ENCODE measurements around the gene KIRREL1. TPM values are rescaled to one million over a fixed set of nuclear protein-coding genes. Genes with fewer than 3 reads are reported as not detected.

KIRREL1 gene
- total and polyA plus RNA-seq, 2 donors (not counting 1 experiment from before 2014, with no cell fraction given): 55.5 to 123 TPM

DNA sequence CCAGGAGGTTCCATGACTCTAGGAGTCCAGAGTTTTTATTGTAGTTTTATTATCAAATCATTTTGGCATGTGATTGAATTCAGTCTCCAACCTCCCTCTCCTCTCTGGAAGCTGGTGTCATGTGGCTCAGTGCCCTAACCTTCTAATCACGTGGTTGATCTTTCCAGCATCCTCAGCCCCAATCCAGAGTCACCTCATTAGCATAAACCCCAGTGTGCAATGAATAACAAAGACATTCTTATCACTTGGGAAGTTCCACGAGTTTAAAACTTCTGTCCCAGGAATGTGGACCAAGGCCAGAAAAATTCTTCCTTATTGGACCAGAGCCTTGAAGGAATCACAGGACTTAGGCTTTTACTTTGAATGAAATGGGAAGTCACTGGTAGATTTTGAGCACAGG, 52.2 kb downstream of the KIRREL1 start:
- peak; percentile 59 to 91 for DNase-seq (ENCODE audit: low read depth in 2 of 2)
- no peaks in the 10 kb centered on the region for H3K9me3 ChIP-seq (ENCODE audit: control insufficient read depth, insufficient read depth, low read depth, low read length)
- no peaks in the 10 kb centered on the region for H3K27me3 ChIP-seq (ENCODE audit: control insufficient read depth, insufficient read depth, low read length)
- H2AFZ ChIP-seq (ENCODE audit: low read length): no peak overlapping the region
- TF ChIP-seq EZH2 (IDR thresholded peaks at IDR 0.05; ENCODE audit: low read length, missing control alignments): no peak
- TF ChIP-seq, protein P1, sequence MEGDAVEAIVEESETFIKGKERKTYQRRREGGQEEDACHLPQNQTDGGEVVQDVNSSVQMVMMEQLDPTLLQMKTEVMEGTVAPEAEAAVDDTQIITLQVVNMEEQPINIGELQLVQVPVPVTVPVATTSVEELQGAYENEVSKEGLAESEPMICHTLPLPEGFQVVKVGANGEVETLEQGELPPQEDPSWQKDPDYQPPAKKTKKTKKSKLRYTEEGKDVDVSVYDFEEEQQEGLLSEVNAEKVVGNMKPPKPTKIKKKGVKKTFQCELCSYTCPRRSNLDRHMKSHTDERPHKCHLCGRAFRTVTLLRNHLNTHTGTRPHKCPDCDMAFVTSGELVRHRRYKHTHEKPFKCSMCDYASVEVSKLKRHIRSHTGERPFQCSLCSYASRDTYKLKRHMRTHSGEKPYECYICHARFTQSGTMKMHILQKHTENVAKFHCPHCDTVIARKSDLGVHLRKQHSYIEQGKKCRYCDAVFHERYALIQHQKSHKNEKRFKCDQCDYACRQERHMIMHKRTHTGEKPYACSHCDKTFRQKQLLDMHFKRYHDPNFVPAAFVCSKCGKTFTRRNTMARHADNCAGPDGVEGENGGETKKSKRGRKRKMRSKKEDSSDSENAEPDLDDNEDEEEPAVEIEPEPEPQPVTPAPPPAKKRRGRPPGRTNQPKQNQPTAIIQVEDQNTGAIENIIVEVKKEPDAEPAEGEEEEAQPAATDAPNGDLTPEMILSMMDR (conservative IDR thresholded peaks at IDR 0.05 in 1 of 2, IDR thresholded peaks at IDR 0.05 in 1 of 2; ENCODE audit: low read depth in 1 of 2, low read length in 2 of 2): no peak
- H3K9ac ChIP-seq (ENCODE audit: insufficient read depth, low read length): no peak overlapping the region
- H3K36me3 ChIP-seq (ENCODE audit: control insufficient read depth, insufficient read depth, low read length): no peaks in the 10 kb centered on the region
- peaks cover 69% of the 10 kb centered on the region for H3K79me2 ChIP-seq (ENCODE audit: control insufficient read depth, insufficient read depth, low read length)
- no peak overlapping the region for H3K27ac ChIP-seq (ENCODE audit: insufficient read depth, low read length)
- H3K4me1 ChIP-seq (ENCODE audit: control insufficient read depth, extremely low read depth, insufficient read depth, low read length): peaks cover 11% of the 10 kb centered on the region
- H4K20me1 ChIP-seq (ENCODE audit: control insufficient read depth, extremely low read depth, insufficient read depth, low read length): peaks cover 2% of the 10 kb centered on the region
- no peak overlapping the region for H3K4me2 ChIP-seq (ENCODE audit: extremely low read depth, insufficient read depth, low read length)
- H3K4me3 ChIP-seq (replicated peaks in 1 of 4; ENCODE audit: control extremely low read depth in 1 of 4, insufficient read depth in 1 of 4, low read depth in 3 of 4, low read length in 4 of 4): no peak overlapping the region

DNA sequence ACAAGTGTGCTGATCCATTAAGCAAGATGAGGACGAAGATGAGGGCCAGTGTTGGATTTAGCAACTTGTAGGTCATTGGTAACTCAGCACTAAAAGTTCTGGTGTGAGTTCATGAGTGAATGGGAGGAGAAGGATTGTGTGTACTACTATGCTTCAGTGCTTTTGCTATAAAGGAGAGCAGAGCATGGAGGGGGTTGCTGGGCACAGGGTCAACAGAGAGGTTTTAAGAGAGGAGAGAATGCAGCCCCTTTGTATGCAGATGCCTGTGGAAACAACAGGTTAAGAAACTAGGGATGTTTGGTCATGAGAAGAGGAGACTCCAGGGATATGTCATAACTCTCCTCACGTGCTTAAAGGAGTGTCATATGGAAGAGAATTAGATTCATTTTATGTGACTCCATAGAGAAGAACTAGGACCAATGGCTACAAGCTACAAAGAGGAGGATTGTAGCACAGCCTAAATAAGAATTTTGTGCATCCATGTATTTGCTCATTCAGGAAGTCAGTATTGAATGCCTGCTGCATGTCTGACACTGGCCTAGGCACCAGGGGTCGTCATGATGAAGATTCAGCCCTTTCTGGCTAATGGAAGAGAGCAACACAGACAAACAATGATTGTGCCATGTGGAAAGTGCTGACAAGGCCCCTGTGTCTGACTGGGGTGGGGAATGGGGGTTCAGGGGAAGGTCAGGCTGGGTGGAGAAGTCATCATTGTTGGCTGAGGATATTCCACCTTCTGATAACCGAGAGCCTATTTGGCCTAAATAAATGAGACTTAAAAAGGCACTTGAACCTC, 53.5 kb downstream of the KIRREL1 start:
- DNase-seq (ENCODE audit: low read depth in 2 of 2): no peak
- Histone ChIP-seq H3K27ac (ENCODE audit: insufficient read depth, low read length) (no peak overlapping the region), H3K4me2 (ENCODE audit: extremely low read depth, insufficient read depth, low read length) (no peak overlapping the region), H4K20me1 (ENCODE audit: control insufficient read depth, extremely low read depth, insufficient read depth, low read length) (peaks cover 2% of the 10 kb centered on the region), H3K9ac (ENCODE audit: insufficient read depth, low read length) (no peak overlapping the region), H3K4me1 (ENCODE audit: control insufficient read depth, extremely low read depth, insufficient read depth, low read length) (peaks cover 11% of the 10 kb centered on the region), H3K4me3 (replicated peaks in 1 of 4; ENCODE audit: control extremely low read depth in 1 of 4, insufficient read depth in 1 of 4, low read depth in 3 of 4, low read length in 4 of 4) (no peak overlapping the region), H3K27me3 (ENCODE audit: control insufficient read depth, insufficient read depth, low read length) (no peaks in the 10 kb centered on the region), H3K9me3 (ENCODE audit: control insufficient read depth, insufficient read depth, low read depth, low read length) (no peaks in the 10 kb centered on the region), H3K79me2 (ENCODE audit: control insufficient read depth, insufficient read depth, low read length) (peaks cover 68% of the 10 kb centered on the region), H3K36me3 (ENCODE audit: control insufficient read depth, insufficient read depth, low read length) (peaks cover 2% of the 10 kb centered on the region), H2AFZ (ENCODE audit: low read length) (no peak overlapping the region)
- TF ChIP-seq EZH2 (IDR thresholded peaks at IDR 0.05; ENCODE audit: low read length, missing control alignments): no peak
- TF ChIP-seq, protein P1 (conservative IDR thresholded peaks at IDR 0.05 in 1 of 2, IDR thresholded peaks at IDR 0.05 in 1 of 2; ENCODE audit: low read depth in 1 of 2, low read length in 2 of 2): no peak

DNA sequence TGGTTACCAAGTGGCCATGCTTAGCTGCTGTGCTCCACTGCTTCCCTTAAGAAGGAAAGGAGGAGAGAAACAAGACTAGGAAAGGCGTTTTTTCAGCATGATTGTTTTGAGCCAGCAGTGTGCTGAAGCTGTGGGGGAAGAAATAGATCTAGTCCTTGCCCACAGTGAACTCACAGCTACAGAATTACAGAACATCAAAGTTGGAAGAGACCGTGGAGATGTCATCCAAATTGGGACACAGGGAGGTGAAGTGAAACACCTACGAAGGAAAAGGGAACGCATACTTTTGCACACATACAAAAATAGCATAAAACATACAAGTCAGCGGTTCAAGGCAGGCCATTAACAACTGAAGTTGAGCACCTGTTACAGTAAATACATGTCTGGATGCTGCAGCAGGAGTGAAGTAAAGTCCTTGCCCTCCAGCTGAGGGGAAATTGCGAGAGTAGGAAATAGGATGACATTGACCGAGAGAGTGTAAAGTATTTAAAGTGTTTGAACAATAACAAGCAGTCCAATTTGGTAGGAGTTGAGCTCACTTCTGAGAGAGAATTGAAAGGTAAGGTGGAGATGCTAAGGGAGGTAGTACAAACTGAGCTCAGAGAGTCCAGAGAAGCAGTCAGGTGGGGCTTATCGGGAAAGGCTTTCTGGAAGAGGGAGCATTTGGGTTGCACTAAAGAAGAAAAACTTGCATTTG, 55.1 kb downstream of the KIRREL1 start:
- Histone ChIP-seq H3K4me1 (ENCODE audit: control insufficient read depth, extremely low read depth, insufficient read depth, low read length) (peaks cover 19% of the 10 kb centered on the region), H4K20me1 (ENCODE audit: control insufficient read depth, extremely low read depth, insufficient read depth, low read length) (peaks cover 2% of the 10 kb centered on the region), H3K4me2 (ENCODE audit: extremely low read depth, insufficient read depth, low read length) (no peak overlapping the region), H3K9ac (ENCODE audit: insufficient read depth, low read length) (no peak overlapping the region), H3K27ac (ENCODE audit: insufficient read depth, low read length) (no peak overlapping the region), H3K27me3 (ENCODE audit: control insufficient read depth, insufficient read depth, low read length) (no peaks in the 10 kb centered on the region), H3K79me2 (ENCODE audit: control insufficient read depth, insufficient read depth, low read length) (peaks cover 61% of the 10 kb centered on the region), H2AFZ (ENCODE audit: low read length) (no peak overlapping the region), H3K36me3 (ENCODE audit: control insufficient read depth, insufficient read depth, low read length) (peaks cover 2% of the 10 kb centered on the region), H3K9me3 (ENCODE audit: control insufficient read depth, insufficient read depth, low read depth, low read length) (no peaks in the 10 kb centered on the region), H3K4me3 (replicated peaks in 1 of 4; ENCODE audit: control extremely low read depth in 1 of 4, insufficient read depth in 1 of 4, low read depth in 3 of 4, low read length in 4 of 4) (no peak overlapping the region)
- DNase-seq (ENCODE audit: low read depth in 2 of 2): no peak
- TF ChIP-seq, protein P1 (conservative IDR thresholded peaks at IDR 0.05 in 1 of 2, IDR thresholded peaks at IDR 0.05 in 1 of 2; ENCODE audit: low read depth in 1 of 2, low read length in 2 of 2): no peak
- TF ChIP-seq EZH2 (IDR thresholded peaks at IDR 0.05; ENCODE audit: low read length, missing control alignments): no peak

Measured in fibroblast of lung (primary cell).